GM21447 (cell line): Measurements from ENCODE around the gene ATP8A1.

Experiments
- ATAC-seq: cut with Tn5 transposase; IDR thresholded peaks from one replicate; pipeline ENCODE4 v1.9.1; 2021; ENCODE audit not compliant: unreplicated experiment

ATP8A1 gene

DNA sequence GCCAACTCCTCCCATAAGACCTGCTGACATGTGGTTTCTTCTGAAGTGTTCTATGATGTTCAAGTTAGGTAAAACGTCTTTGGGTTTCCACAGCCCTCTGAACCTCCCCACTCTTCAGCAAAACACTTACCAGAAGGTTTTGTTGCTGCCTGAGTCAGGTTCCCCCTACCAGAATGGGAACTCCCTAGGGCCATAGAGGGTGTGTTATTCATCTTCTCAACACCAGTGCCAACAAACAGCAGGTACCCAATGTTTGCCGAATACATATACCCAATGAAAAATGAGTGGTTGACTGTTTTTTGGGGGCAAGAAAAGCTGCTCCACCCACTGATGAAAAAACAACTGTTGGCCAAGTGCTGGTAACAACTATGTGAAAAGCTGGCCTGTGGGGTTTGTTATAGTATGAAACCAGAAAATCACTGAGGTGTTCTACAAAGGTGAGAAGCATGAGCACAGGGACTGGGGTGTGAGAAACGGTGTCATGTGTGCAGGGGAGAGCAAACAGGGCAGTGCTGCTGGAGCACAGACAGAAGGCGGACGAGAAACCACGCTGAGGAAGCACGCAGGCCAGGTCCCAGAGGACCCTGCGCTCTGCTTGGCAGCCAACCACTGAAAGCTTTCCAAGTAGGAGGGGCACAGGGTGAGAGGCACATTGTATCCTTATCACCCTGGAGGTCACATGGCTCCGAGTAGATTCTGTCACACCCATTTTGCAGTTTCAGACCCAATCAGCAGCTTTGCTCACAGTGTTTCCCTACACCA, 28.8 kb downstream of the ATP8A1 start:
- ATAC-seq = peak; percentile 91

- no peak for ATAC-seq
Measured at GRCh38 chr4:42626629-42627146, 30.2 kb downstream of the ATP8A1 start.

- ATAC-seq = no peak
Measured at GRCh38 chr4:42625329-42625728, 31.6 kb downstream of the ATP8A1 start.

DNA sequence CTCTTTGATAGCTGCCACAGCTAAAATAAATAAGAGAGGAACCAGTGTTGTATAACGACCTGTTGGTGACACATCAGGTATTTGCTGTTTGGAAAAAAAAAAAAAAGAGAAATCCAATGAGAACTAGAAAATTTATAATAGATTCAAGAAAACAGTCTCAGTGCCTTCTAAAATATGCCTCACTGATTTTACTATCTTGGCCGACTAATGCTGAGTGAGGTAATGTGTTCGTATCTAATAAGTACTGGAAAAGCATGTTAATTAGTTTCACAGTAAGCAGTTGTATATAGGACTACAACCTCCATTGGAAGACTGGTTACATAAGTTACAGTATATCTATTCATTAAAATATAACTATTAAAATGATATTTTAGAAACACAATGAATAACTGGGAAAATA, 32.4 kb downstream of the ATP8A1 start:
- no peak for ATAC-seq

- ATAC-seq = no peak
Measured at GRCh38 chr4:42618023-42618422, 38.9 kb downstream of the ATP8A1 start.

GRCh38 chr4:42617030-42617429, 39.9 kb downstream of the ATP8A1 start:
- ATAC-seq = no peak

- no peak for ATAC-seq
Measured at GRCh38 chr4:42616572-42616971, 40.3 kb downstream of the ATP8A1 start.

DNA sequence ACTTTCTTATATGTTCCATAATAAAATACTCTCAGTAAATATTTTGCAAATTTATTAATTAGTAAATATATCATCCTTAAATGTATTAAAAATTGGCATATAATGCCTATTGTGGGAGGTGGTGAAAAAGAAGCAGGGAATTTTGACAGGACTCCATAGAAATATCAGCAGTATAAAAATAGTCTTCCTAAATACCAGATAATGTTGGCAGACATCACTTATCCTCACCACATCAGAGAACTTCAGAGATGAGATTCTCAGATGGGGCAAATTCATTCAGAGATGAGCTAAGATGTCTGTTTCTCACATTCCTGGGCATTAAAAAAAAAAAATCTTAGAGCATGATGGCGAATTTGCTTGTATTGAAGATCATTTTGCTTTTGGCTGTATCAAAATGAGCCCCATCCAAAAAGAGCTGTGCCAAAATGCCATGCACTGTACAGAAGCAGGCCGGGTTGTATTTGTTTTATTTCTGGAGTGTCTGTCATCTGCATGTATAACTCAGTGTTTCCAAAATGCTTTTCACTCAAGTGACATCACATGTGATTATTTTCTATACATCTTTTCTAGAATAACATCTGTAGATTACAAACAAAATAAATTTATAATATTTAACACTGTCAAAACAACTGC, 41.7 kb downstream of the ATP8A1 start:
- ATAC-seq = no peak

DNA sequence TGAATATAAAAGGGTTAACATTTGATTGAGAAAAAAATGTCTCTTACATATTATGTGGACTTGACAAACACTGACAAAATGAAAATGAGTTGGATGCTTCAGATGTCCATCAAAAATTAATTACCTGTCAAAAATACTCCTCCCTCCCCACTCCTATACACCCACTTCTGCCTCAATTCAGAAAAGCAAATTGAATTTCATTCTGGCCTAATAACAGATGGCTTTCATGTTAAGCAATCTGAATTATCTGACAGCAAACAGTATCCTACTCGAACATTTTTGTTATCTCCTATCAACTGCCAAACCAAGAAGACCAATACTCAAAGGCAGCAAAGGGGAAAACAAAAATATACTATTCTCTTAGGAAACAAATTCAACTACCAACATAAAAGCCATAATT, 44.0 kb downstream of the ATP8A1 start:
- no peak for ATAC-seq

- ATAC-seq = no peak
Measured at GRCh38 chr4:42610941-42611340, 46.0 kb downstream of the ATP8A1 start.

- no peak for ATAC-seq
Measured at GRCh38 chr4:42609051-42609450, 47.9 kb downstream of the ATP8A1 start.

DNA sequence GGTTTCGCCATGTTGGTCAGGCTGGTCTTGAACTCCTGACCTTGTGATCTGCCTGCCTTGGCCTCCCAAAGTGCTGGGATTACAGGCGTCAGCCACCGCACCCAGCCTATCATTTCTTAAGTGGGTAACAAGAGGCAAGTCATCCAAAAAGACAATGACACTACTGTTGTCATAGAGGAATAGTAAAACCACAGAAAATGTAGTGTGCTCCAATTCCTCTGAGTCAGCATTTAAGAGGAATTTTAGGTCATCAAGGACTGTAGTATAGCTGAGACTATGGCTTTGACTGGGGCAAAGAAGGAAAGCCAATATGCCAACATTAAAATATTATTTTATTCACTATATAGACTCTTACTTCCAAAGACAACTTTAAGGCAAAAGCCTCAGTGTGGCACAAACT, 48.4 kb downstream of the ATP8A1 start:
- ATAC-seq = no peak

- no peak for ATAC-seq
Measured at GRCh38 chr4:42607011-42607726, 49.7 kb downstream of the ATP8A1 start.

- no peak for ATAC-seq
Measured at GRCh38 chr4:42605264-42605663, 51.6 kb downstream of the ATP8A1 start.

- ATAC-seq = no peak
Measured at GRCh38 chr4:42603862-42604261, 53.0 kb downstream of the ATP8A1 start.

- no peak for ATAC-seq
Measured at GRCh38 chr4:42600578-42600977, 56.3 kb downstream of the ATP8A1 start.

- ATAC-seq = peak; percentile 89
Measured at GRCh38 chr4:42596918-42597317, 60.0 kb downstream of the ATP8A1 start.

DNA sequence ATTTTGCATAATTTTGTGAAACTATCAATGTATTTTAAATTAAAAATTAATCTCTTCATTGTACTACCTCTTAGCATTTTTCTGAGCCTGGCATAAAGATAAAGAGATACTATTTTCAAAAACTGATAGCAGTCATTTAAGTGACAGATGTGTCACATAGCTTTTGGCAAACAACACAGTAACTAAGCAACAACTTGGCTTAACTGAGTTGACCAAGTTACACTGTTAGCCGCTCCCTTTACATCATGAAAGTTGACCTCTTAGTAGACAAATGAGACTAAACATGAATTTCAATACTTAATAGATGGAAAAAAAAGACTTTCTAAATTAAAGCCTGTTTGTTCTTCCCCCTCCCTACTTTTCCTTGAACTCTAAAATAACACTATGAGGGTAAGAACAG, 62.0 kb downstream of the ATP8A1 start:
- no peak for ATAC-seq

DNA sequence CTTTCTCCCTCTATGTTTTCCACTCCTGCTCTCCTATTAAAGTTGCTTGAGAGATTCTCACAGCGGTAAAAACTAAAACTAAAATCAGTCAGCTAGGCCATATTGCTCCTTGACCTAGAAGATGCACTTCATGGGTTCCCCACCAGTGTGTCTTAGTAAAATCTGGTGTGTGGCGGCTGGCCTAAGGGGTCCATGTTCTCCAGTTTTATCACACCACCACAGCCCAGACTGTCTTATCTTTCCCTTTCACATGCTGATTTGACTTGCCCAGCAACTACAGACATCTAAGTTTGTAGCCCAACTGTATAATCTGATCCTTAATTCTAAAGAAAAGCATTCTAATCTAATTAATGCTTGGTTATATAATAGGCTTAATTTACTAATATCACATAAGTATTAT, 68.0 kb downstream of the ATP8A1 start:
- no peak for ATAC-seq

DNA sequence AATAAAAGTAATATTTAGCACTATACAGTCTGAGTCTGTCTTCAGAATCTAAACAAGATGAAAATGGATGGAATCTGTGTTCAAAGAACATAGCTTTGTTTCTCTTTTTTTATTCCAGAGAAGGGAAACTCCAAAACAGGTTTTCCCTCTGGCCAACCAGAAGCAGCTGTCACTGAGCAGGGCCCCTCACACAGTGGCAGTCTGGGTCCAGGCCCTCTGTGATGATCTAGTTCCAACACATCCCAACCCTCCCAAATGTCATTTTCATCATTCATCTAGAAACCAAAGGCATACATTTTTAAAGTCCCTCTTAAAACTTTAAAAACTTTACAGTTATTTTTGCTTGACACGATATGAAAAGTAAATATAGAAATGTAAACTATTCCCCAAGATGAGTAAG, 70.1 kb downstream of the ATP8A1 start:
- ATAC-seq = no peak

DNA sequence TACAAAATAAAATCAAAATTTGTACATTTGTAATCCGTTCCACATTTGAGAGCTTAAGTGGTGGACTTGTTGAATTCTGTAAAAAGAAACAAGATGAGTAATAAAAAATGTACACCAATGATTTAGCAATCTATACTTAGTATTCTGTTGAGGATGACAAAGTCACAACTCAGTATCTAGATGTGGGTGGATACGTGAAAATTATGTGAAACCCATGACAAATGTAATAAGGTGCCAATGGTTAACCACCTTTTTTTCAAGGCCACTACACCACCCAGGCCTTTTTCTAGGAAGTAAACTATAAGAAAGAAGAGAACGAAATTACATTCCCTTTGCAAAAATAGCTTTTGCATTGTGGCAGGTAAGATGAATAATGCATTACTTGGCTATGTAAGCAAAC, 77.0 kb downstream of the ATP8A1 start:
- no peak for ATAC-seq

- no peak for ATAC-seq
Measured at GRCh38 chr4:42578187-42578586, 78.7 kb downstream of the ATP8A1 start.
